ENCODE measurements around the gene ZC2HC1C.

- TF ChIP-seq, protein P1, sequence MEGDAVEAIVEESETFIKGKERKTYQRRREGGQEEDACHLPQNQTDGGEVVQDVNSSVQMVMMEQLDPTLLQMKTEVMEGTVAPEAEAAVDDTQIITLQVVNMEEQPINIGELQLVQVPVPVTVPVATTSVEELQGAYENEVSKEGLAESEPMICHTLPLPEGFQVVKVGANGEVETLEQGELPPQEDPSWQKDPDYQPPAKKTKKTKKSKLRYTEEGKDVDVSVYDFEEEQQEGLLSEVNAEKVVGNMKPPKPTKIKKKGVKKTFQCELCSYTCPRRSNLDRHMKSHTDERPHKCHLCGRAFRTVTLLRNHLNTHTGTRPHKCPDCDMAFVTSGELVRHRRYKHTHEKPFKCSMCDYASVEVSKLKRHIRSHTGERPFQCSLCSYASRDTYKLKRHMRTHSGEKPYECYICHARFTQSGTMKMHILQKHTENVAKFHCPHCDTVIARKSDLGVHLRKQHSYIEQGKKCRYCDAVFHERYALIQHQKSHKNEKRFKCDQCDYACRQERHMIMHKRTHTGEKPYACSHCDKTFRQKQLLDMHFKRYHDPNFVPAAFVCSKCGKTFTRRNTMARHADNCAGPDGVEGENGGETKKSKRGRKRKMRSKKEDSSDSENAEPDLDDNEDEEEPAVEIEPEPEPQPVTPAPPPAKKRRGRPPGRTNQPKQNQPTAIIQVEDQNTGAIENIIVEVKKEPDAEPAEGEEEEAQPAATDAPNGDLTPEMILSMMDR (IDR thresholded peaks at IDR 0.05; ENCODE audit: insufficient read depth, low read length) = no peak
- no peak for TF ChIP-seq POLR2AphosphoS5 (IDR thresholded peaks at IDR 0.05; ENCODE audit: low read depth)
- no peak for TF ChIP-seq GABPA (IDR thresholded peaks at IDR 0.05; ENCODE audit: low read depth)
These were observed 934 bp upstream of the ZC2HC1C start for GRCh38 chr14:75068294-75069120.
